MM.1S (cell line): ENCODE data around the gene CD40LG.

ENCODE experiments used
- EZH2 ChIP-seq: fragments of 300-600 bp; sonication (generic); optimal IDR thresholded peaks from 2 replicates; pipeline ENCODE3; 2017; ENCODE audit warnings: low read depth, mild to moderate bottlenecking, antibody characterized with exemption, low read length, mixed read lengths
- TF ChIP-seq, protein P1 (sequence below): fragments of 300-600 bp; sonication (generic); IDR thresholded peaks from 2 replicates; pipeline ENCODE4 v1.5.1; 2016; ENCODE audit warnings: antibody characterized with exemption, low read length, mixed read lengths

DNA sequence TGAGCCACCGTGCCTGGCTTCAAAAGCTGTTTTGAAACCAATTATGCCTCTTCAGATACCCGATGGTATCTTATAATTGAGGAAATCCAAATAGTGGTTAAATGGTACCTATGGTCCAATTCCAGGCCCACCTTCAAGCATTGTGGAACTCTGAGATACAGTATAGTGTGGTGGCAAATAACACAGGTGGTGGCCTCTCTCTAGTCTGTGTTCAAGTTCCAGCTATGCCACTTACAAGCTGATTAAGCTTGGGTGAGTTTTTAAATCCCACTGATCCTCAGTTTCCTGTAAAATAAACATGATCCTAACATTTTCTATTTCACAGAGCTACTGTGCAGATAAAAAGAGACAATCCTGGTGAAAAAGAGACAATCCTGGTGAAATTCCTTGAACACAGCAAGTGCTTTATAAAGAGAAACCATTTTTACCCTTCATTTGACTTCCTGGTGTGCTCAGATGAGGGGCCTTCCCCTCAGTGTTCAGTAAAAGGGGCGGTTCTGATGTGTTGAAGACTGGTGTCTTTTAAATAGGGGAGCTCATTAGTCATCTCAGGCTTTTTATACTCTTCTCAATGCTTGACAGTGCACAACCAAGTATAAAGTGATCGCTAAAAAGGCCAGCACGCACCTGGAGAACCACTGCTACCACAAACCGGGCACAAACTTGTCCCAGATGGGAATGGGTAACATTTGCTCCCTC lies 30.8 kb upstream of the CD40LG start:
- TF ChIP-seq, protein P1, sequence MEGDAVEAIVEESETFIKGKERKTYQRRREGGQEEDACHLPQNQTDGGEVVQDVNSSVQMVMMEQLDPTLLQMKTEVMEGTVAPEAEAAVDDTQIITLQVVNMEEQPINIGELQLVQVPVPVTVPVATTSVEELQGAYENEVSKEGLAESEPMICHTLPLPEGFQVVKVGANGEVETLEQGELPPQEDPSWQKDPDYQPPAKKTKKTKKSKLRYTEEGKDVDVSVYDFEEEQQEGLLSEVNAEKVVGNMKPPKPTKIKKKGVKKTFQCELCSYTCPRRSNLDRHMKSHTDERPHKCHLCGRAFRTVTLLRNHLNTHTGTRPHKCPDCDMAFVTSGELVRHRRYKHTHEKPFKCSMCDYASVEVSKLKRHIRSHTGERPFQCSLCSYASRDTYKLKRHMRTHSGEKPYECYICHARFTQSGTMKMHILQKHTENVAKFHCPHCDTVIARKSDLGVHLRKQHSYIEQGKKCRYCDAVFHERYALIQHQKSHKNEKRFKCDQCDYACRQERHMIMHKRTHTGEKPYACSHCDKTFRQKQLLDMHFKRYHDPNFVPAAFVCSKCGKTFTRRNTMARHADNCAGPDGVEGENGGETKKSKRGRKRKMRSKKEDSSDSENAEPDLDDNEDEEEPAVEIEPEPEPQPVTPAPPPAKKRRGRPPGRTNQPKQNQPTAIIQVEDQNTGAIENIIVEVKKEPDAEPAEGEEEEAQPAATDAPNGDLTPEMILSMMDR, result no peak
- no peak for TF ChIP-seq EZH2
